GM23248 (cell line): ENCODE measurements around the gene COLEC11. TPM values are rescaled to one million over a fixed set of nuclear protein-coding genes. Genes with fewer than 3 reads are reported as not detected.

Experiments
- DNase-seq: peaks from one replicate; pipeline ENCODE4 v3.0.0-alpha.2; 2015
- H2AFZ ChIP-seq: fragments of 200-600 bp; sonication (generic); 2 replicates; pipeline ENCODE4 v1.6.1; 2016; ENCODE audit warnings: antibody characterized with exemption
- H3F3A ChIP-seq: fragments of 200-600 bp; sonication (generic); 2 replicates; pipeline ENCODE4 v1.6.1; 2016; ENCODE audit warnings: mild to moderate bottlenecking, antibody characterized with exemption, mixed run types; ENCODE audit not compliant: insufficient read depth
- H3K27ac ChIP-seq: fragments of 200-600 bp; sonication (generic); 2 replicates; pipeline ENCODE4 v1.5.1; 2016; ENCODE audit warnings: mild to moderate bottlenecking
- H3K27me3 ChIP-seq: fragments of 200-600 bp; sonication (generic); replicated peaks from 2 replicates; pipeline ENCODE4 v1.6.1; 2016; ENCODE audit warnings: mild to moderate bottlenecking; ENCODE audit not compliant: insufficient read depth
- H3K36me3 ChIP-seq: fragments of 200-600 bp; sonication (generic); 2 replicates; pipeline ENCODE4 v1.6.1; 2016; ENCODE audit warnings: low read depth, mild to moderate bottlenecking
- H3K4me1 ChIP-seq: fragments of 200-600 bp; sonication (generic); 2 replicates; pipeline ENCODE4 v1.6.1; 2016; ENCODE audit warnings: mild to moderate bottlenecking; ENCODE audit not compliant: insufficient read depth
- H3K4me2 ChIP-seq: fragments of 200-600 bp; sonication (generic); one replicate; pipeline ENCODE4 v1.6.1; 2016; ENCODE audit warnings: mild to moderate bottlenecking; ENCODE audit not compliant: unreplicated experiment
- H3K4me3 ChIP-seq: fragments of 200-600 bp; sonication (generic); 2 replicates; pipeline ENCODE4 v1.5.1; 2016; ENCODE audit warnings: mild to moderate bottlenecking
- H3K79me2 ChIP-seq: fragments of 200-600 bp; sonication (generic); 2 replicates; pipeline ENCODE4 v1.6.1; 2016; ENCODE audit warnings: mild to moderate bottlenecking; ENCODE audit not compliant: insufficient read depth
- H3K9ac ChIP-seq: fragments of 200-600 bp; sonication (generic); 2 replicates; pipeline ENCODE4 v1.6.1; 2016; ENCODE audit warnings: mild to moderate bottlenecking
- H3K9me2 ChIP-seq: fragments of 200-600 bp; sonication (generic); 2 replicates; pipeline ENCODE4 v1.6.1; 2016; ENCODE audit warnings: mixed run types, mild to moderate bottlenecking, moderate library complexity; ENCODE audit not compliant: insufficient read depth
- H3K9me3 ChIP-seq: fragments of 200-600 bp; sonication (generic); one replicate; pipeline ENCODE4 v1.6.1; 2017; ENCODE audit warnings: low read depth
- H4K20me1 ChIP-seq: fragments of 200-600 bp; sonication (generic); 2 replicates; pipeline ENCODE4 v1.6.0; 2016; ENCODE audit not compliant: insufficient read depth
- EZH2 ChIP-seq: fragments of 200-600 bp; sonication (generic); IDR thresholded peaks from 2 replicates; pipeline ENCODE4 v1.6.1; 2018; ENCODE audit warnings: antibody characterized with exemption, mild to moderate bottlenecking; ENCODE audit not compliant: insufficient read depth, poor library complexity, severe bottlenecking
- EZH2phosphoT487 ChIP-seq: fragments of 200-600 bp; sonication (generic); IDR thresholded peaks from 2 replicates; pipeline ENCODE4 v1.6.1; 2018; ENCODE audit warnings: antibody characterized with exemption, moderate library complexity, mild to moderate bottlenecking, low read depth; ENCODE audit not compliant: insufficient read depth
- WGBS, 2 experiments: methylation state at CpG; one replicate each; pipeline ENCODE4 v1.1.6; 2015 to 2017; ENCODE audit warnings: low lambda C conversion rate in 2 of 2, low coverage in 1 of 2; ENCODE audit errors: missing lambda C conversion rate in 2 of 2; 5-methylcytosine and 5-hydroxymethylcytosine counted together
- in situ Hi-C: fragments of 300-500 bp; cut with MboI; formaldehyde crosslinking; loops from 2 replicates; pipeline ENCODE4 v1.15.0; 2020
- polyA plus RNA-seq: library from polyadenylated mRNA; unstranded; fragments of >200 nt; fragmentation: Nextera tagmentation; extraction: Ambion mirVana; gene quantifications from 2 replicates; pipeline ENCODE4 v1.2.1, GENCODE V29; 2016
- total RNA-seq: library from RNA; depleted of rRNA; stranded (reverse); fragments of >200 nt; shearing (Covaris generic); gene quantifications from 2 replicates; pipeline ENCODE4 v1.2.3, GENCODE V29; 2014

The COLEC11 gene
- total and polyA plus RNA-seq, 2 experiments from 2014 or later = not detected

DNA sequence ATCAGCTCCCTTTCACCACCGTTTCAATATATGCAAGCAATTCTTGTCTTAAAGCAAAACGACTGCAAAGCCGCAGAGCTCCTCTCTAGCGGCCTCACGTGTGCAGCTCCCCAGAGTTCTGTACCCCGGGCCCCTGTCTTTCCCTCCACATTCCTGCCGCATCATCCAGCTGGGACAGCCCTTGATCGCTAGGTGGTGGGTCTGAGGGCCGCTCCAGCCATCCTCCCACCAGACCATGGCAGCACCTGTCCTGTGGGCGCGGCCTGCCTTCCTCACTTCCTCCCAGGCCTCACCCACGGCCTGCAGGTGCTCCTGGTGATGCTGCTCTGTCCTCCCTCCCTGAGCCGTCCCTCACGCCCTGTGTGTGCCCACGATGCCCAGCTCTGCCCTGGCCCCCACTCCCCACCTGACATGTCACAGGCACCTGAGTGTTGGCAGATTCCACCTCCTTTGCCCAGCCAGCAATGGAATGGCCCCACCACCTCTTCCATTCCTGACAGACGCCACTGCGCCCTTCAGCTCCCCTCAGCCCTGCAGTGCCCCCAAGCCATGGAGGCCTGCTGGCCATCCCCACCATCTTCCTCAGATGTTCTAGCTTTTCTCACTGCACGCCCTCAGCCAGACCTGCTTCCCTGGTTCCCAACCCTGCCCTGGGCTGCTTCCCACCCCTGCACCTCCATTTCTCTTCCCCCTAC is 47.8 kb downstream of the COLEC11 start:
- H2AFZ ChIP-seq = no peak overlapping the region
- H3K4me2 ChIP-seq = no peak overlapping the region
- H4K20me1 ChIP-seq = no peaks in the 10 kb centered on the region
- H3F3A ChIP-seq = no peaks in the 10 kb centered on the region
- H3K27ac ChIP-seq = no peak overlapping the region
- no peak overlapping the region for H3K9ac ChIP-seq
- H3K79me2 ChIP-seq = no peaks in the 10 kb centered on the region
- no peaks in the 10 kb centered on the region for H3K9me2 ChIP-seq
- TF ChIP-seq EZH2 = no peak
- no peaks in the 10 kb centered on the region for H3K9me3 ChIP-seq
- H3K27me3 ChIP-seq = 0 out of 2 replicates have a peak, but pooled peaks cover under 1% of the 10 kb centered on the region
- in situ Hi-C loops = no loop called here
- no peaks in the 10 kb centered on the region for H3K36me3 ChIP-seq
- H3K4me3 ChIP-seq = no peak overlapping the region
- no peak for DNase-seq
- no peaks in the 10 kb centered on the region for H3K4me1 ChIP-seq
- 56 to 63% methylated on average over 13 to 18 of the region's 18 CpGs for WGBS, 2 experiments

DNA sequence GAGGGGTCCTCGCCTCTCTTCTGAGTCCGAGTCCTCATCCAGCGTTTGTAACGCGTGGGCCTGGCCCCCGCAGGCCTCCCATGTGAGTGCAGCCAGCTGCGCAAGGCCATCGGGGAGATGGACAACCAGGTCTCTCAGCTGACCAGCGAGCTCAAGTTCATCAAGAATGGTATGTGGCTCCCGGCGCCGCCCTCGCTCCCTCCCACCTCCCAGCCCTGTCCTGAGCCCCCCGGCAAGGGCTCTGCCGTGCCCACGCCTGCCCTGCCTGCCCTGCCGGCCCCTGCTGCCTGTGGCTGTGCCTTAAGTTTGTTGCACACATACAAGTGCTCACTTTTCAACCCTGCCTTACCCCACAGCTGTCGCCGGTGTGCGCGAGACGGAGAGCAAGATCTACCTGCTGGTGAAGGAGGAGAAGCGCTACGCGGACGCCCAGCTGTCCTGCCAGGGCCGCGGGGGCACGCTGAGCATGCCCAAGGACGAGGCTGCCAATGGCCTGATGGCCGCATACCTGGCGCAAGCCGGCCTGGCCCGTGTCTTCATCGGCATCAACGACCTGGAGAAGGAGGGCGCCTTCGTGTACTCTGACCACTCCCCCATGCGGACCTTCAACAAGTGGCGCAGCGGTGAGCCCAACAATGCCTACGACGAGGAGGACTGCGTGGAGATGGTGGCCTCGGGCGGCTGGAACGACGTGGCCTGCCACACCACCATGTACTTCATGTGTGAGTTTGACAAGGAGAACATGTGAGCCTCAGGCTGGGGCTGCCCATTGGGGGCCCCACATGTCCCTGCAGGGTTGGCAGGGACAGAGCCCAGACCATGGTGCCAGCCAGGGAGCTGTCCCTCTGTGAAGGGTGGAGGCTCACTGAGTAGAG is 48.7 kb downstream of the COLEC11 start:
- Histone ChIP-seq H3K9ac (no peak overlapping the region), H3F3A (no peaks in the 10 kb centered on the region), H2AFZ (no peak overlapping the region), H3K79me2 (no peaks in the 10 kb centered on the region), H3K36me3 (no peaks in the 10 kb centered on the region), H3K27ac (no peak overlapping the region), H3K4me3 (no peak overlapping the region), H3K9me2 (no peaks in the 10 kb centered on the region), H4K20me1 (no peaks in the 10 kb centered on the region), H3K4me1 (no peaks in the 10 kb centered on the region), H3K9me3 (no peaks in the 10 kb centered on the region), H3K4me2 (no peak overlapping the region), H3K27me3 (no peaks in the 10 kb centered on the region)
- in situ Hi-C loops = no loop called here
- 80 to 86% methylated on average over 40 to 46 of the region's 48 CpGs for WGBS, 2 experiments
- no peak for DNase-seq
- no peak for TF ChIP-seq EZH2phosphoT487
- no peak for TF ChIP-seq EZH2

- in situ Hi-C loops = no loop called here
- H3K9me2 ChIP-seq = no peaks in the 10 kb centered on the region
- H3K36me3 ChIP-seq = no peaks in the 10 kb centered on the region
- no peak overlapping the region for H3K9ac ChIP-seq
- H3K79me2 ChIP-seq = no peaks in the 10 kb centered on the region
- no peaks in the 10 kb centered on the region for H3K9me3 ChIP-seq
- no peak overlapping the region for H2AFZ ChIP-seq
- H3F3A ChIP-seq = no peaks in the 10 kb centered on the region
- no peak for DNase-seq
- no peak overlapping the region for H3K4me3 ChIP-seq
- H4K20me1 ChIP-seq = no peaks in the 10 kb centered on the region
- no peak overlapping the region for H3K27ac ChIP-seq
- no peaks in the 10 kb centered on the region for H3K27me3 ChIP-seq
- no peak overlapping the region for H3K4me2 ChIP-seq
- H3K4me1 ChIP-seq = no peaks in the 10 kb centered on the region
- TF ChIP-seq EZH2phosphoT487 (no peak), EZH2 (no peak)
Measured at GRCh38 chr2:3644246-3644525, 49.3 kb downstream of the COLEC11 start.

- H3K36me3 ChIP-seq = no peaks in the 10 kb centered on the region
- 64 to 68% methylated on average over 15 of the region's 15 CpGs for WGBS, 2 experiments
- no peak overlapping the region for H3K4me2 ChIP-seq
- no peaks in the 10 kb centered on the region for H3F3A ChIP-seq
- H3K9ac ChIP-seq = no peak overlapping the region
- no peaks in the 10 kb centered on the region for H3K4me1 ChIP-seq
- no peaks in the 10 kb centered on the region for H3K79me2 ChIP-seq
- in situ Hi-C loops = no loop called here
- no peak for TF ChIP-seq EZH2
- H3K9me2 ChIP-seq = no peaks in the 10 kb centered on the region
- no peaks in the 10 kb centered on the region for H3K27me3 ChIP-seq
- H3K27ac ChIP-seq = no peak overlapping the region
- no peak for DNase-seq
- no peaks in the 10 kb centered on the region for H3K9me3 ChIP-seq
- no peak overlapping the region for H2AFZ ChIP-seq
- no peak overlapping the region for H3K4me3 ChIP-seq
- no peaks in the 10 kb centered on the region for H4K20me1 ChIP-seq
Measured at GRCh38 chr2:3644891-3645605, 50.1 kb downstream of the COLEC11 start.
